Keratinocyte (primary cell): ENCODE measurements around the gene GXYLT2.

Source experiments
- CTCF ChIP-seq, 3 experiments: IDR thresholded peaks in 1 of 3; conservative IDR thresholded peaks in 1 of 3; optimal IDR thresholded peaks in 1 of 3; 2 replicates in 2 of 3; 3 replicates in 1 of 3; pipeline versions ENCODE3 to v1.5.1; 2011; ENCODE audit warnings: low read length in 3 of 3, mild to moderate bottlenecking in 3 of 3, moderate library complexity in 2 of 3, control low read depth in 1 of 3, inconsistent platforms in 1 of 3; ENCODE audit not compliant: insufficient read depth in 2 of 3; ENCODE audit errors: extremely low read depth in 1 of 3
- EZH2 ChIP-seq: IDR thresholded peaks from one replicate; pipeline ENCODE4 v1.6.1; 2012; ENCODE audit warnings: inconsistent platforms, mild to moderate bottlenecking, low read length, moderate library complexity

GRCh38 chr3:73024836-73025235, 137.0 kb downstream of the GXYLT2 start:
- no peak for TF ChIP-seq CTCF (optimal IDR thresholded peaks at IDR 0.05 in 1 of 3, IDR thresholded peaks at IDR 0.05 in 1 of 3, conservative IDR thresholded peaks at IDR 0.05 in 1 of 3; ENCODE audit: extremely low read depth in 1 of 3, insufficient read depth in 2 of 3, low read length in 3 of 3)
- TF ChIP-seq EZH2, result no peak
